Suprapubic skin (tissue), 4 donors: ENCODE data around the gene CLEC2L. TPM values are rescaled to one million over a fixed set of nuclear protein-coding genes. Genes with fewer than 3 reads are reported as not detected.
"Not testable (repeated sequence)": the region's sequence is repeated elsewhere in the genome, so short reads cannot be mapped to it uniquely, and the experiment has no call there.

Experiments
- DNase-seq, 2 donors: peaks; one replicate each; pipeline ENCODE4 v3.0.0-alpha.2; 2019; ENCODE audit warnings: low spot score in 2 of 2
- H3K27ac ChIP-seq: fragments of 200-600 bp; sonication (generic); one replicate; pipeline ENCODE4 v1.5.1; 2019
- H3K27me3 ChIP-seq: fragments of 200-600 bp; sonication (generic); one replicate; pipeline ENCODE4 v1.5.1; 2019
- H3K36me3 ChIP-seq: fragments of 200-600 bp; sonication (generic); one replicate; pipeline ENCODE4 v1.5.1; 2019
- H3K4me1 ChIP-seq: fragments of 200-600 bp; sonication (generic); one replicate; pipeline ENCODE4 v1.5.1; 2019
- H3K4me3 ChIP-seq: fragments of 200-600 bp; sonication (generic); one replicate; pipeline ENCODE4 v1.5.1; 2019; ENCODE audit warnings: mild to moderate bottlenecking
- H3K9me3 ChIP-seq: fragments of 200-600 bp; sonication (generic); one replicate; pipeline ENCODE4 v1.5.1; 2019
- CTCF ChIP-seq, 2 donors: fragments of 200-600 bp in 1 of 2; fragments of 450-650 bp in 1 of 2; sonication (generic) in 1 of 2; IDR thresholded peaks; one replicate each; pipeline ENCODE4 v1.5.1; 2016 to 2019; ENCODE audit warnings: antibody characterized with exemption in 2 of 2, mild to moderate bottlenecking in 1 of 2, moderate library complexity in 1 of 2
- EP300 ChIP-seq: sonication (generic); formaldehyde crosslinking; IDR thresholded peaks from one replicate; pipeline ENCODE4 v1.6.1; 2017; ENCODE audit warnings: antibody characterized with exemption
- POLR2A ChIP-seq, 2 donors: fragments of 450-650 bp; IDR thresholded peaks; one replicate each; pipeline ENCODE4 v1.6.1; 2017; ENCODE audit warnings: antibody characterized with exemption in 2 of 2, mild to moderate bottlenecking in 2 of 2, moderate library complexity in 2 of 2
- POLR2AphosphoS5 ChIP-seq, 3 donors: sonication (generic); formaldehyde crosslinking; IDR thresholded peaks; one replicate each; pipeline ENCODE4 v1.6.1; 2017; ENCODE audit warnings: antibody characterized with exemption in 3 of 3
- WGBS: methylation state at CpG from one replicate; pipeline ENCODE4 v1.1.5; 2018; 5-methylcytosine and 5-hydroxymethylcytosine counted together
- total RNA-seq, 4 donors: library from RNA; depleted of rRNA; stranded (reverse); fragments of >200 nt; gene quantifications; one replicate each; pipeline ENCODE4 v1.1.0, GENCODE V29; 2016

CLEC2L gene
- total RNA-seq, 4 donors from 2014 or later, result 0.34 TPM; not detected in 3

GRCh38 chr7:139542308-139543151 lies 19.0 kb downstream of the CLEC2L start:
- Histone ChIP-seq H3K4me1 (no peaks in the 10 kb centered on the region), H3K36me3 (no peaks in the 10 kb centered on the region), H3K9me3 (no peaks in the 10 kb centered on the region), H3K27me3 (no peaks in the 10 kb centered on the region), H3K27ac (no peak overlapping the region), H3K4me3 (no peak overlapping the region)
- no peak for DNase-seq
- TF ChIP-seq CTCF (IDR thresholded peaks at IDR 0.05) (no peak), EP300 (no peak), POLR2A (IDR thresholded peaks at IDR 0.05) (no peak), POLR2AphosphoS5 (IDR thresholded peaks at IDR 0.05) (no peak)
- 85% methylated on average over 25 of the region's 28 CpGs for WGBS

GRCh38 chr7:139543801-139544603 lies 20.5 kb downstream of the CLEC2L start:
- H3K4me1 ChIP-seq, result no peaks in the 10 kb centered on the region
- 77% methylated on average over 6 of the region's 18 CpGs for WGBS
- no peaks in the 10 kb centered on the region for H3K27me3 ChIP-seq
- no peak for DNase-seq
- H3K4me3 ChIP-seq, result no peak overlapping the region
- no peaks in the 10 kb centered on the region for H3K36me3 ChIP-seq
- no peak overlapping the region for H3K27ac ChIP-seq
- TF ChIP-seq CTCF (IDR thresholded peaks at IDR 0.05), result no peak
- TF ChIP-seq POLR2A (IDR thresholded peaks at IDR 0.05), result no peak
- TF ChIP-seq EP300, result no peak
- no peak for TF ChIP-seq POLR2AphosphoS5 (IDR thresholded peaks at IDR 0.05)
- H3K9me3 ChIP-seq, result no peaks in the 10 kb centered on the region

GRCh38 chr7:139544645-139545044 lies 21.2 kb downstream of the CLEC2L start:
- no peak for DNase-seq
- H3K4me3 ChIP-seq, result no peak overlapping the region
- no peaks in the 10 kb centered on the region for H3K27me3 ChIP-seq
- no peak overlapping the region for H3K27ac ChIP-seq
- H3K9me3 ChIP-seq, result no peaks in the 10 kb centered on the region
- 91% methylated on average over 9 of the region's 11 CpGs for WGBS
- TF ChIP-seq EP300 (no peak), CTCF (IDR thresholded peaks at IDR 0.05) (no peak), POLR2A (IDR thresholded peaks at IDR 0.05) (no peak), POLR2AphosphoS5 (IDR thresholded peaks at IDR 0.05) (no peak)
- H3K4me1 ChIP-seq, result no peaks in the 10 kb centered on the region
- no peaks in the 10 kb centered on the region for H3K36me3 ChIP-seq

GRCh38 chr7:139548302-139549028 lies 25.0 kb downstream of the CLEC2L start:
- no peaks in the 10 kb centered on the region for H3K9me3 ChIP-seq
- H3K4me1 ChIP-seq, result no peaks in the 10 kb centered on the region
- no peak overlapping the region for H3K4me3 ChIP-seq
- no peaks in the 10 kb centered on the region for H3K27me3 ChIP-seq
- no peak overlapping the region for H3K27ac ChIP-seq
- no peak for TF ChIP-seq POLR2AphosphoS5 (IDR thresholded peaks at IDR 0.05)
- no peak for TF ChIP-seq POLR2A (IDR thresholded peaks at IDR 0.05)
- TF ChIP-seq EP300, result no peak
- TF ChIP-seq CTCF (IDR thresholded peaks at IDR 0.05), result no peak
- WGBS, result 83% methylated on average over 5 of the region's 5 CpGs
- peak in 1 of 2 donors; percentile 35 for DNase-seq
- no peaks in the 10 kb centered on the region for H3K36me3 ChIP-seq

- H3K27me3 ChIP-seq, result not testable (repeated sequence)
Observed at GRCh38 chr7:139553991-139554700, 30.7 kb downstream of the CLEC2L start.

More at GRCh38 chr7:139553991-139554700, 30.7 kb downstream of the CLEC2L start:
- H3K9me3 ChIP-seq, H3K36me3 ChIP-seq, H3K27ac ChIP-seq, H3K4me3 ChIP-seq, H3K4me1 ChIP-seq: not testable (repeated sequence)
- 90% methylated on average over 8 of the region's 8 CpGs for WGBS
- peak in 1 of 2 donors; percentile 53 for DNase-seq
